GM19239 (cell line): Measurements from ENCODE around the gene LOXHD1.

Source experiments
- DNase-seq: peaks from one replicate; pipeline ENCODE4 v3.0.0; 2011; ENCODE audit warnings: low spot score; ENCODE audit not compliant: insufficient read length
- FAIRE-seq: peaks from 2 replicates; lab custom pipeline; 2011; peaks lifted over from hg19 to GRCh38; lab: Jason Lieb, UNC

The LOXHD1 gene

GRCh38 chr18:46555213-46555612, 101.8 kb downstream of the LOXHD1 start:
- FAIRE-seq: no peak

DNA sequence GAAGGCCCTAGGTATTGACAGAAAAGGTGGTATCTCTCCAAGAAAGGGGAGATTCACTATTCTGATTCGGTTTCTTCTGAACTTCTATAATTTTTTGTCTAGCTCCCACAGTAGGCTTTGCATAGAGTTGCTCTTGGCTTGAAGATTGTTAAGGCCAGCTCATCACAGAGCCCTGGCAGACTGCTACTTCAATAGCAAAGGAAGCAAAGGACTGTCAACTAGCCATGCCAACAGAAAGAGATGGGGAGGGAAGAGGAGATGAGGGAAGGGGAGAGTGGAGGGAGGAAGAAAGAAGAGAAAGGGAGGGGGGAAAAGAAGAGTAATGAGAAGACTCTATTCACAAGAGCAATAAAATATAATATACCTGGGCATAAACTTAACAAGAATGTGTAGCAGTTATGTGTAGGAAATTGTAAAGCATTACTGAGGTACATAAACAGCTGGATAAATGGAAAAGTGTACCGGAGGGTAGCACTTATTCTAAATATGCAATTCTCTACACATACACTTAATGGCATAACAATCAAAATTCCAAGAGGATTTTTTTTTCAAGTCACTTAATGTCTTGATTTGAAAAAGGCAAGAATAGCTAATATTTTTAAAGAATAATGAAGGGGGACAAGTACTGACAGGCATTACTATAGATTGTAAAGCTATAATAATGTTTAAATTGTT, 102.5 kb downstream of the LOXHD1 start:
- no peak for FAIRE-seq
- DNase-seq: no peak

More at GRCh38 chr18:46555213-46555612, 101.8 kb downstream of the LOXHD1 start:
- no peak for DNase-seq

DNA sequence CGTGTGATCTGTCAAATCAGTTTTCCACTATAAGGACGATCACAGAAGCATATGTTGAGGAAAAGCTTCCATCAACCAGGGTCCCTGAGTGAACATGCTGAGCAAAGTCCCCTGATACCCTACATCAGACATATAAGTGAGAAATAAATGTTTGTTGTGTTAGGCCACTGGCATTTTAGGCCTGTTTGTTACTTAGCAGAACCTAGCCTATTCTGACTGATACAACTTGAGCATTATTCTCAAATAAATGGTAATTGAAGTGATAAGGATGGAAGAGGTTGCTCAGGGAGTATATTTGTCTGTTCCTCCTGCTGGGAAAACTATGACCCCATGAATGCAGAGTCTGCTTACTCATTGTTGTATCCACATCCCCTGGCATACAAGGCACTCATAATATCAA, 106.4 kb downstream of the LOXHD1 start:
- FAIRE-seq (no peak), DNase-seq (no peak)

GRCh38 chr18:46547520-46547919, 109.5 kb downstream of the LOXHD1 start:
- DNase-seq (no peak), FAIRE-seq (no peak)

DNA sequence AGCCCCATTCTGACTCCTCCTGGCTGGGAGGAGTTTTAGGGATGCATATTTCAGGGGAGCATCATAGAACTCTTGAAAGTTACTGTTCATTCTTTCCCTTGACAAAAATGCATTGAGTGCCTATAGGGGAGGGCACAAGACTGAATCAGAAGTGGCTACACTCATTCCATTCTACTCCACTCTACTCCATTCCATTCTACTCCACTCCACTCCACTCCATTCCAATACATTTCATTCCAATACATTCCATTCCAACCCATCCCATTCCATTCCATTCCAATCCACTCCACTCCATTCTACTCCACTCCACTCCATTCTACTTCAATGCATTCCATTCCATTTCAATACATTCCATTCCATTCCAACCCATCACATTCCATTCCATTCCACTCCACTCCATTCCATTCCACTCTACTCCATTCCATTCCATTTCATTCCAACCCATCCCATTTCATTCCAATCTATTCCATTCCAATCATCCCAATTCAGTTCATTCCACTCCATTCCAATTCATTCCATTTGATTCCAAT, 110.8 kb downstream of the LOXHD1 start:
- FAIRE-seq (no peak), DNase-seq (no peak)

- DNase-seq (no peak), FAIRE-seq (no peak)
These were observed 114.5 kb downstream of the LOXHD1 start for GRCh38 chr18:46542545-46542944.

- no peak for DNase-seq
These were observed 115.3 kb downstream of the LOXHD1 start for GRCh38 chr18:46541626-46542189.

GRCh38 chr18:46538376-46538775, 118.6 kb downstream of the LOXHD1 start:
- FAIRE-seq (no peak), DNase-seq (no peak)

More at GRCh38 chr18:46541626-46542189, 115.3 kb downstream of the LOXHD1 start:
- no peak for FAIRE-seq

GRCh38 chr18:46536215-46536874, 120.7 kb downstream of the LOXHD1 start:
- DNase-seq (no peak), FAIRE-seq (no peak)

GRCh38 chr18:46531482-46531881, 125.5 kb downstream of the LOXHD1 start:
- no peak for DNase-seq
- FAIRE-seq: no peak

GRCh38 chr18:46528037-46528436, 129.0 kb downstream of the LOXHD1 start:
- FAIRE-seq (no peak), DNase-seq (no peak)

GRCh38 chr18:46519870-46520269, 137.2 kb downstream of the LOXHD1 start:
- DNase-seq (no peak), FAIRE-seq (no peak)

- FAIRE-seq: no peak
- DNase-seq: no peak
These were observed 138.6 kb downstream of the LOXHD1 start for GRCh38 chr18:46518438-46518837.

- FAIRE-seq (no peak), DNase-seq (no peak)
These were observed 140.5 kb downstream of the LOXHD1 start for GRCh38 chr18:46516555-46516954.

GRCh38 chr18:46510386-46510785, 146.6 kb downstream of the LOXHD1 start:
- DNase-seq (no peak), FAIRE-seq (no peak)

DNA sequence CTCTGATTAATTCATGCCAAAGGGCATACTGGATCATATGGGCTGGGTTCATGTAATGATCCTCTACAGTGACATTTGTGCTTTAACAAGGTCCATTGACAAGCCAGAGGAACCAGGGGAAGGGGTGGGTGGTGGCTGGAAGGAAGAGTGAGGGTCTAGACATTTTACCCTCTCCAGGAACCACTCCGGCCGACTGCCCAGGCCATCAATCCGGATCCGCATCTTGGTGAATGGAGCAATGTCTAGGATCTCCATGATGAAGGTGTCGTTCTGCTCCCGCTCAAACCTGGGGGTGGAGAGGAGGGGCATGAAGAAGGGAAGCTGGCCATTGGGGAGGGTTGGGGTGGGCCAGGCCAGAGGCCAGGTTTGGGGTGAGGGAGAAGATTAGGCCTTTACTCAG, 147.5 kb downstream of the LOXHD1 start:
- FAIRE-seq (no peak), DNase-seq (no peak)

DNA sequence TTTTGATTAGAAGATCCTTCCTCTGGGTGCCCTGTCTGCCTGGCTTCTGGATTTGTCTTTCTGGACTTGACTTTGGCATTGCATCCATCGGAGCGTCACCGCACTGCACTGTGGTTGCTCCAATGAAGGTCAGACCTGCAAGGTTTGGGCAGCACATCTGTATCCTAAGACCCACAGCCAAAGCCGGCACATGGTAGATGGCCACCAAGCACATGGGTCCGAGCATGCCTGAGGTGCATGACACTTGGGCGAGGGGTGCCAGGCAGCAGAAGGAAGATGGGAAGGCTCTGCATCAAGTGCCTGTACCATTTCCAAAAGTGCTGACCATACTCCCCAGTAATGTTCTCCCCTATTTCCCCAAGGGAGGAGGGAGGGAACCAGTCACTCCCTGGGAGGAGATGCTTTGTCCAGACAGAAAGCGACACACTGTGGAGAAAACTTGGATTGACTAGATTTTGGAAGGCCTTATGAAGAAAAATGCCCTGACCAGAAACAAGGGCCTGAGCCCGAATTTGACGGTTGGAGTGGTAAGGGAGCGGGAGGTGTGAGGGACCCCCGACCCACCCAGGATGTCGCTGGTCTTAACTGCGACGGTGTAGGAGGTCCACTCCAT, 149.9 kb downstream of the LOXHD1 start:
- DNase-seq (no peak), FAIRE-seq (no peak)

- no peak for DNase-seq
- no peak for FAIRE-seq
These were observed 154.6 kb downstream of the LOXHD1 start for GRCh38 chr18:46502444-46502843.

- DNase-seq (no peak), FAIRE-seq (no peak)
These were observed 159.9 kb downstream of the LOXHD1 start for GRCh38 chr18:46497129-46497528.

DNA sequence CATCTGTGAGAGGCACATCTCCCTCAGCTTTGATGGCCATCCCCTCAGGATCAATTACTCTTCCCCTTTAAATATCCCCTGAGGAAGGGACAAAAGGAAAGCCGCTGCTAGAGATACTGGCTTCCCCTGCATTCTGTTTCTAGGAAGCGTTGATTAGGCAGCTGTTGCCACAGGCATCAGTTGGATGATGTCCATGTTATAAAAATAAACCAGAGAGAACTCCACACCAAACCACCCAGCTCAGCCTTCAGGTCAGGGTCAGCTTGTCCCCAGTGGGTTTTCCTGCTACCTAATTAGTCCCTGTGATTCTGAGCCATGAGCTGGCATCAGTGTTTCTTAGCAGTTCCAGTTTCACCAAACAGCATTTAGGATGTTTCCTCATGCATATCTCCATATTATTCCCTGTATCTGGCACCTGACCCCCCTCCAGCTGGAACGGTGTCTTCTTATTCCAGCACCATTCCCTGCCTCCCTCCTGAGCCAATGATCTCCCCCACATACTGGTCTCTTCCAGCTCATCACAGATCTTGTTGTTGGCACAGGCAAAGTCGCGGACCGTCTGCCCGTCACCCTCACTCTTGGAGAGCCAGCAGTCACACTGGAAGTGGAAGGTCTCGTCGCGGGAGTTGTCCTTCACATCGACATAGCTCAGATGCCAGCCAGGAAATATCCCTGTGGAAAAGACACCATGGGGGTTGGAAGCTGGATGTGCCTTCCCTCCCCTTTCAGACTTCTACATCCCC, 168.4 kb downstream of the LOXHD1 start:
- DNase-seq: no peak
- no peak for FAIRE-seq
